Measurements from ENCODE around the gene SLAMF8. TPM values are rescaled to one million over a fixed set of nuclear protein-coding genes. Genes with fewer than 3 reads are reported as not detected.

The SLAMF8 gene
- total RNA-seq, 1 experiment from 2014 or later: not detected

DNA sequence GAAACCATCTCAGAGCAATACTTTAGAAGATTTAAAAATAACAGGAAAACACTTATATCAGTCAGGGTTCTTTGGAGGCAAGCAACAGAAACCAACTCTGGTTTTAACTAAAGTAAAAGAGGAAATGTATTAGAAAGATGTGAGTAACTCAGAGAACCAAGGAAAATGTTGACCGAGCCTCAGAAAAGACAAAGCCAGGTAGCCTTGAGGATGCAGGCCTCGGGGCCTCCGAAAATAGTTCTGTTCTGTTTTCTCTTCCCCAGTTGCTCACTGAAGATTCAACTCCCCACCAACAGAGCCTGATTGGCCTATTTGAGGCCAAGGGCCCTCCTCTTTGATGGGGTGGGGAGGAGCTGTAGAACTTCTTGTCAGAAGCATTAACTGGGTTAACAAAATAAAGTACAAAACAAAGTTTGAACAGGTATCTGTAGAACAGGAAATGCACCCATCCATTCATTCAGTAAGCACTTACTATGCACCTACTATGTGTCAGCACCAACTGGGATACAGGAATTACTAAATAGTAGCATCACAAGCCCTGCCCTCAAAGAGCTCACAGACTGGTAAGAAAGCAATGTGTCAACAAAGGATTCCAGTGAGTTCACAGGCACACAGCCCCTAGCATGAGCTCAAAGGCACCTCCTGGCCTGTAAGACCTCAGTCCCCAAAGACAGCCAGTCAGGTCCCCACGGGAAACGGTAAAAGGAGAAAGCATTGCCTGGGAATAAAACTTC, 12.6 kb downstream of the SLAMF8 start:
- Histone ChIP-seq H3K36me3 (ENCODE audit: control insufficient read depth, insufficient read depth, low read length) (no peaks in the 10 kb centered on the region), H3K27ac (ENCODE audit: low read length) (no peak overlapping the region), H3K9me3 (ENCODE audit: control insufficient read depth, insufficient read depth, low read depth, low read length) (no peaks in the 10 kb centered on the region), H3K4me1 (ENCODE audit: control insufficient read depth, insufficient read depth, low read length) (no peaks in the 10 kb centered on the region), H3K27me3 (ENCODE audit: control insufficient read depth, insufficient read depth, low read length) (no peaks in the 10 kb centered on the region), H3K4me3 (ENCODE audit: low read depth in 2 of 2, low read length in 2 of 2) (no peak overlapping the region)
- intact Hi-C loops (cut with micrococcal nuclease; ENCODE audit: unreplicated experiment): no loop called here
- CTCF ChIA-PET: interaction anchor here (0.9 kb wide), 1 partner anchor 52 kb away, joined by 3 read pairs; no protein-coding TSS in a partner anchor
- ATAC-seq (no peak), DNase-seq (ENCODE audit: low read depth, low spot score) (no peak)
- no TSS peak for BruUV-seq (replicated peaks)
- in situ Hi-C loops (cut with HindIII; ENCODE audit: low pct_unique_long_range_greater_than_20kb, low sequenced_read_pairs): no loop called here
- POLR2A ChIA-PET: no interaction called here
- TF ChIP-seq, protein P1, sequence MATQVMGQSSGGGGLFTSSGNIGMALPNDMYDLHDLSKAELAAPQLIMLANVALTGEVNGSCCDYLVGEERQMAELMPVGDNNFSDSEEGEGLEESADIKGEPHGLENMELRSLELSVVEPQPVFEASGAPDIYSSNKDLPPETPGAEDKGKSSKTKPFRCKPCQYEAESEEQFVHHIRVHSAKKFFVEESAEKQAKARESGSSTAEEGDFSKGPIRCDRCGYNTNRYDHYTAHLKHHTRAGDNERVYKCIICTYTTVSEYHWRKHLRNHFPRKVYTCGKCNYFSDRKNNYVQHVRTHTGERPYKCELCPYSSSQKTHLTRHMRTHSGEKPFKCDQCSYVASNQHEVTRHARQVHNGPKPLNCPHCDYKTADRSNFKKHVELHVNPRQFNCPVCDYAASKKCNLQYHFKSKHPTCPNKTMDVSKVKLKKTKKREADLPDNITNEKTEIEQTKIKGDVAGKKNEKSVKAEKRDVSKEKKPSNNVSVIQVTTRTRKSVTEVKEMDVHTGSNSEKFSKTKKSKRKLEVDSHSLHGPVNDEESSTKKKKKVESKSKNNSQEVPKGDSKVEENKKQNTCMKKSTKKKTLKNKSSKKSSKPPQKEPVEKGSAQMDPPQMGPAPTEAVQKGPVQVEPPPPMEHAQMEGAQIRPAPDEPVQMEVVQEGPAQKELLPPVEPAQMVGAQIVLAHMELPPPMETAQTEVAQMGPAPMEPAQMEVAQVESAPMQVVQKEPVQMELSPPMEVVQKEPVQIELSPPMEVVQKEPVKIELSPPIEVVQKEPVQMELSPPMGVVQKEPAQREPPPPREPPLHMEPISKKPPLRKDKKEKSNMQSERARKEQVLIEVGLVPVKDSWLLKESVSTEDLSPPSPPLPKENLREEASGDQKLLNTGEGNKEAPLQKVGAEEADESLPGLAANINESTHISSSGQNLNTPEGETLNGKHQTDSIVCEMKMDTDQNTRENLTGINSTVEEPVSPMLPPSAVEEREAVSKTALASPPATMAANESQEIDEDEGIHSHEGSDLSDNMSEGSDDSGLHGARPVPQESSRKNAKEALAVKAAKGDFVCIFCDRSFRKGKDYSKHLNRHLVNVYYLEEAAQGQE (IDR thresholded peaks at IDR 0.05; ENCODE audit: insufficient read depth in 1 of 2, low read depth in 2 of 2, low read length in 1 of 2): no peak
- TF ChIP-seq SIN3A (IDR thresholded peaks at IDR 0.05; ENCODE audit: borderline replicate concordance, insufficient read depth, low read depth, low read length): no peak
- TF ChIP-seq, protein P2, sequence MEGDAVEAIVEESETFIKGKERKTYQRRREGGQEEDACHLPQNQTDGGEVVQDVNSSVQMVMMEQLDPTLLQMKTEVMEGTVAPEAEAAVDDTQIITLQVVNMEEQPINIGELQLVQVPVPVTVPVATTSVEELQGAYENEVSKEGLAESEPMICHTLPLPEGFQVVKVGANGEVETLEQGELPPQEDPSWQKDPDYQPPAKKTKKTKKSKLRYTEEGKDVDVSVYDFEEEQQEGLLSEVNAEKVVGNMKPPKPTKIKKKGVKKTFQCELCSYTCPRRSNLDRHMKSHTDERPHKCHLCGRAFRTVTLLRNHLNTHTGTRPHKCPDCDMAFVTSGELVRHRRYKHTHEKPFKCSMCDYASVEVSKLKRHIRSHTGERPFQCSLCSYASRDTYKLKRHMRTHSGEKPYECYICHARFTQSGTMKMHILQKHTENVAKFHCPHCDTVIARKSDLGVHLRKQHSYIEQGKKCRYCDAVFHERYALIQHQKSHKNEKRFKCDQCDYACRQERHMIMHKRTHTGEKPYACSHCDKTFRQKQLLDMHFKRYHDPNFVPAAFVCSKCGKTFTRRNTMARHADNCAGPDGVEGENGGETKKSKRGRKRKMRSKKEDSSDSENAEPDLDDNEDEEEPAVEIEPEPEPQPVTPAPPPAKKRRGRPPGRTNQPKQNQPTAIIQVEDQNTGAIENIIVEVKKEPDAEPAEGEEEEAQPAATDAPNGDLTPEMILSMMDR (IDR thresholded peaks at IDR 0.05): no peak
- no peak for TF ChIP-seq TCF7L2 (IDR thresholded peaks at IDR 0.05; ENCODE audit: low read depth, low read length)
- TF ChIP-seq POLR2AphosphoS5 (IDR thresholded peaks at IDR 0.05; ENCODE audit: low read depth, low read length): no peak

DNA sequence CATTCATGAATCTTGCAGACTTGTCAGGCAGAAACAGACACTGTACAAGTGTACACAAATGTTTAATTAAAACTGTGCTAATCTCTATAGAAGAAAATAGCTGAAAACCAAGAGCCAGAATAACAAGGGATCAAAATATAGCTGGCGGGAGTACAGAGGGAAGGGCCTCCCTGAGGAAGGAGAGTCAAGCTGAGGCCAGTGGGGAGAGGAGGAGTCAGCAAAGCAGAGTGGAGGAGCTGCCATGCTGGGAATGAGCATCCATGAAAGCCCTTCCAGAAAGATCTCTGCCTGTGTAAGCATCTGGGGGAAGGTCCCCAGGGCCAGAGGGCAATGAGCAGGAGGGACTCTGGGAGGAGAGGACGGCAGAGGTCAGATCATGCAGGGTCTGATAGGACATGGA, 15.1 kb downstream of the SLAMF8 start:
- intact Hi-C loops (cut with micrococcal nuclease; ENCODE audit: unreplicated experiment): no loop called here

More for the DNA sequence above, 15.1 kb downstream of the SLAMF8 start:
- H3K27me3 ChIP-seq (ENCODE audit: control insufficient read depth, insufficient read depth, low read length): no peaks in the 10 kb centered on the region
- no peak for TF ChIP-seq POLR2AphosphoS5 (IDR thresholded peaks at IDR 0.05; ENCODE audit: low read depth, low read length)
- TF ChIP-seq, protein P1 (IDR thresholded peaks at IDR 0.05; ENCODE audit: insufficient read depth in 1 of 2, low read depth in 2 of 2, low read length in 1 of 2): no peak
- no peaks in the 10 kb centered on the region for H3K36me3 ChIP-seq (ENCODE audit: control insufficient read depth, insufficient read depth, low read length)
- CTCF ChIA-PET: interaction anchor here (0.9 kb wide), 1 partner anchor 249 kb away, joined by 10 read pairs; no protein-coding TSS in a partner anchor
- BruUV-seq (replicated peaks): no TSS peak
- ATAC-seq: no peak
- H3K9me3 ChIP-seq (ENCODE audit: control insufficient read depth, insufficient read depth, low read depth, low read length): no peaks in the 10 kb centered on the region
- no peaks in the 10 kb centered on the region for H3K4me1 ChIP-seq (ENCODE audit: control insufficient read depth, insufficient read depth, low read length)
- in situ Hi-C loops (cut with HindIII; ENCODE audit: low pct_unique_long_range_greater_than_20kb, low sequenced_read_pairs): no loop called here
- H3K4me3 ChIP-seq (ENCODE audit: low read depth in 2 of 2, low read length in 2 of 2): no peak overlapping the region
- POLR2A ChIA-PET: interaction anchor here (0.6 kb wide), 1 partner anchor 290 kb away, joined by 3 read pairs; no protein-coding TSS in a partner anchor
- H3K27ac ChIP-seq (ENCODE audit: low read length): no peak overlapping the region
- no peak for DNase-seq (ENCODE audit: low read depth, low spot score)

Data from Panc1 (cell line).